Measurements from ENCODE around the gene JMJD8. TPM values are rescaled to one million over a fixed set of nuclear protein-coding genes. Genes with fewer than 3 reads are reported as not detected.

The JMJD8 gene
- total RNA-seq, 1 donor = 48.5 TPM

GRCh38 chr16:704047-704446, 19.9 kb upstream of the JMJD8 start:
- Histone ChIP-seq H2AFZ (ENCODE audit: low read length) (no peak overlapping the region), H3K4me3 (ENCODE audit: insufficient read depth, low read length) (no peak overlapping the region), H3K36me3 (ENCODE audit: insufficient read depth, low read length) (no peaks in the 10 kb centered on the region), H3K9me3 (ENCODE audit: low read depth, low read length) (no peaks in the 10 kb centered on the region), H3K4me1 (ENCODE audit: insufficient read depth, low read length) (no peaks in the 10 kb centered on the region), H3K27ac (ENCODE audit: low read depth, low read length) (no peak overlapping the region), H3K27me3 (ENCODE audit: insufficient read depth, low read length) (peaks cover 69% of the 10 kb centered on the region), H4K20me1 (ENCODE audit: insufficient read depth, low read length) (peaks cover 15% of the 10 kb centered on the region), H3K79me2 (ENCODE audit: insufficient read depth, low read length) (no peaks in the 10 kb centered on the region), H3K4me2 (ENCODE audit: insufficient read depth, low read length) (no peak overlapping the region)
- no peak for TF ChIP-seq CTCF (IDR thresholded peaks at IDR 0.05; ENCODE audit: extremely low read depth, low read depth, low read length)
- no peak for DNase-seq (ENCODE audit: insufficient read length, low spot score, missing footprints)

- Histone ChIP-seq H3K4me1 (ENCODE audit: insufficient read depth, low read length) (no peaks in the 10 kb centered on the region), H3K4me2 (ENCODE audit: insufficient read depth, low read length) (no peak overlapping the region), H3K9me3 (ENCODE audit: low read depth, low read length) (no peaks in the 10 kb centered on the region), H3K4me3 (ENCODE audit: insufficient read depth, low read length) (no peak overlapping the region), H2AFZ (ENCODE audit: low read length) (no peak overlapping the region), H3K27me3 (ENCODE audit: insufficient read depth, low read length) (peaks cover 65% of the 10 kb centered on the region), H3K36me3 (ENCODE audit: insufficient read depth, low read length) (no peaks in the 10 kb centered on the region), H3K79me2 (ENCODE audit: insufficient read depth, low read length) (no peaks in the 10 kb centered on the region), H4K20me1 (ENCODE audit: insufficient read depth, low read length) (peaks cover 15% of the 10 kb centered on the region), H3K27ac (ENCODE audit: low read depth, low read length) (no peak overlapping the region)
- TF ChIP-seq CTCF (IDR thresholded peaks at IDR 0.05; ENCODE audit: extremely low read depth, low read depth, low read length) = no peak
- no peak for DNase-seq (ENCODE audit: insufficient read length, low spot score, missing footprints)
Measured at GRCh38 chr16:703406-703805, 19.3 kb upstream of the JMJD8 start.

- Histone ChIP-seq H4K20me1 (ENCODE audit: insufficient read depth, low read length) (peaks cover 15% of the 10 kb centered on the region), H3K79me2 (ENCODE audit: insufficient read depth, low read length) (no peaks in the 10 kb centered on the region), H3K9me3 (ENCODE audit: low read depth, low read length) (no peaks in the 10 kb centered on the region), H3K36me3 (ENCODE audit: insufficient read depth, low read length) (no peaks in the 10 kb centered on the region), H3K27me3 (ENCODE audit: insufficient read depth, low read length) (peaks cover 57% of the 10 kb centered on the region), H2AFZ (ENCODE audit: low read length) (no peak overlapping the region), H3K4me2 (ENCODE audit: insufficient read depth, low read length) (no peak overlapping the region), H3K4me3 (ENCODE audit: insufficient read depth, low read length) (no peak overlapping the region), H3K4me1 (ENCODE audit: insufficient read depth, low read length) (no peaks in the 10 kb centered on the region), H3K27ac (ENCODE audit: low read depth, low read length) (no peak overlapping the region)
- DNase-seq (ENCODE audit: insufficient read length, low spot score, missing footprints) = no peak
- no peak for TF ChIP-seq CTCF (IDR thresholded peaks at IDR 0.05; ENCODE audit: extremely low read depth, low read depth, low read length)
Measured at GRCh38 chr16:702341-702740, 18.2 kb upstream of the JMJD8 start.

- Histone ChIP-seq H3K36me3 (ENCODE audit: insufficient read depth, low read length) (no peaks in the 10 kb centered on the region), H4K20me1 (ENCODE audit: insufficient read depth, low read length) (peaks cover 14% of the 10 kb centered on the region), H3K4me1 (ENCODE audit: insufficient read depth, low read length) (no peaks in the 10 kb centered on the region), H2AFZ (ENCODE audit: low read length) (no peak overlapping the region), H3K4me3 (ENCODE audit: insufficient read depth, low read length) (no peak overlapping the region), H3K9me3 (ENCODE audit: low read depth, low read length) (no peaks in the 10 kb centered on the region), H3K27ac (ENCODE audit: low read depth, low read length) (no peak overlapping the region), H3K4me2 (ENCODE audit: insufficient read depth, low read length) (no peak overlapping the region), H3K79me2 (ENCODE audit: insufficient read depth, low read length) (no peaks in the 10 kb centered on the region), H3K27me3 (ENCODE audit: insufficient read depth, low read length) (peaks cover 50% of the 10 kb centered on the region)
- TF ChIP-seq CTCF (IDR thresholded peaks at IDR 0.05; ENCODE audit: extremely low read depth, low read depth, low read length) = no peak
- peak; percentile 99 for DNase-seq (ENCODE audit: insufficient read length, low spot score, missing footprints)
Measured at GRCh38 chr16:700684-701584, 16.8 kb upstream of the JMJD8 start.
